SU-DHL-6 (cell line): ENCODE data around the gene SH3PXD2A.

Experiments used
- CTCF ChIP-seq: fragments of 200-600 bp; sonication (generic); IDR thresholded peaks from one replicate; pipeline ENCODE4 v1.5.1; 2017; ENCODE audit warnings: antibody characterized with exemption, mild to moderate bottlenecking, low read length, moderate library complexity; ENCODE audit not compliant: insufficient read depth, poor library complexity, severe bottlenecking
- EZH2phosphoT487 ChIP-seq: fragments of 200-600 bp; sonication (generic), shearing (Covaris generic); conservative IDR thresholded peaks from 2 replicates; pipeline ENCODE4 v1.6.1; 2018; ENCODE audit warnings: mild to moderate bottlenecking, antibody characterized with exemption, low read length, moderate library complexity, mixed read lengths

GRCh38 chr10:103872137-103872931 is 17.0 kb upstream of the SH3PXD2A start:
- TF ChIP-seq CTCF (no peak), EZH2phosphoT487 (no peak)
